ENCODE results near the gene COPZ1.

Gene COPZ1

DNA sequence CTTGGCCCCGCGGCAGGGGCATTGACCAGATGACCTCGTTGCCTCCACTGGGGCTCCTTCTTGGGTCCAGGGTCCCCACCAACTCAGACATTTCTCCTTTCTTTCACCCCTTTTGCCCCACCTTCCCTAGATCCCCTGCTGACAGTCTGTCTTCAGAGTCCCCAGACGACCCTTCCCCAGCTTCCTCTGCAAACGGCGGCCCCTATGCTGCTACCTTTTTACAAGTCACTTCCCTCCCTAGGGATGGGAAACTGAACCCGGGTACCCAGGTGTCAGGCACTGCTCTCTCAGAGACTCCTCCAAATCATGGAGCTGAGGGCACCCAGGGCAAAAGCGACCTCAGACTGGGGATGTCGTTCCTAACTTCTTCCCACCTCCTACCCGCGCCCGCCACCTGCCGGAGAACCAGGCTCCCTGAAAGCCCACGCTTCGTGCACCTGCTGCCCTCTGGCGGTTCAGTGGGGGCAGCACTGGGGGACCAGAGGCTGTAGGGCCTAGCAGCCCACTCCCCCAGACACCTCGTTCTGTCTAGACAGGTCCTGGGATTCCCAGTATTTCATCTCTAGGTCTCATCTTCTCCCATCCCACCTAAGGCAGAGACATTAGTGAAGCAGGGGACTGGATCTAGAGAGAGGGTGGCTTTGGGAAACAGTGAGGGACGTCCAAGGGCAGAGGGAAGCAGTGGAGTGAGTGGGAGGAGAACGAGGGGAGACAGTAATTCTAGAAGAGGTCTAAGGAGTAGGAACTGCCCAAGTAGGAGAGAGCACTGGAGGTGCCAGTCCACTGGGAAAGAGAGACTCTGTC lies 54.7 kb downstream of the COPZ1 start:
- DNase-seq: no peak

- no peak for DNase-seq
Measured at GRCh38 chr12:54381136-54381535, 56.2 kb downstream of the COPZ1 start.

DNA sequence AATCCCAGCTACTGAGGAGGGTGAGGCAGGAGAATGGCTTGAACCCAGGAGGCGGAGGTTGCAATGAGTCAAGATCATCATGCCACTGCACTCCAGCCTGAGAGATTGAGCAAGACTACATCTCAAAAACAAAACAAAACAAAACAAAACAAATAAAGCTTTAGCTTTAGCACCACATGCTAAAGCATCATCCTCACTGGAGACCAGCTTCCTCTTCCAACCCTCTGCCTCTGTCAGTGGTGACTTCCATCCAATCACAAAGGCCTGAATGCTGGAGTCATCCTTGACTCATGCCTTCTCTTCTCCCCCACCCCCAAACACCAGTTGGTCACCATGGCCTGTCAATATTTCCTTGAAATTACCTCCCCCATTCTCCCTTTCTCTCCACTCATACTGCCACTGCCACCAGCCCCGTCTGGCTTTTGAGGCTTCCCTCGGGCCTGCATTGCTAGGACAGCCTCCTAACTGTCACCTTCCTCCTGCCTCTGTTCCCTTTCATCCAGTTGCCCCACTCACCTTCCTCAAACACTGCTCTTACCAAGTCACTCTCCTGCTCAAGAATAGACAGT lies 58.2 kb downstream of the COPZ1 start:
- no peak for DNase-seq

DNA sequence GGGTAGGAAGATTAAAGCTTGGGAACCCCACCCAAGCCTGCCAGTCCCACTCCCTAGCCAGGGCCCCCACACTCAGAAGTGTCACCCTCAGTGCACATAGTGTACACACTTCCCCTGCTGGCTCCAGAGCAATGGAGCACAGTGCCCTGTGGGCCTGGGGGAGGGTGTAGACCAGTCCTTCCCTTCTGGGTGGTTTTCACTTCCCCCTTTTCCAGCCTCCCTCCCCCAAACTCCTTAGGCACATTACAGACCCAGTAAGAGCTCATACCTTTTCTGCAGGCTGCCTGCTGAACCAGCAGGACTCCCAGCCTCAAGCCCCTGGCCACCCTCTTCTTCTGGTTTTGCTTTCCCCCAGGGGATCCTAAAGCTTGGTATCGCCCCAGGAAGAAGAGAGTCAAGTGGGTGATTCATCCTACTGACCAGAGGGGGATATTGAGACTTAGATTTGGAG lies 59.7 kb downstream of the COPZ1 start, which contains the start of gene ZNF385A:
ZNF385A (minus strand) TSS at position 143 of the 451 bp plus-strand sequence. CDS start 219 bp downstream, outside the sequence.
- DNase-seq: no peak

- no peak for DNase-seq
Measured at GRCh38 chr12:54385251-54385914, 60.5 kb downstream of the COPZ1 start.

DNA sequence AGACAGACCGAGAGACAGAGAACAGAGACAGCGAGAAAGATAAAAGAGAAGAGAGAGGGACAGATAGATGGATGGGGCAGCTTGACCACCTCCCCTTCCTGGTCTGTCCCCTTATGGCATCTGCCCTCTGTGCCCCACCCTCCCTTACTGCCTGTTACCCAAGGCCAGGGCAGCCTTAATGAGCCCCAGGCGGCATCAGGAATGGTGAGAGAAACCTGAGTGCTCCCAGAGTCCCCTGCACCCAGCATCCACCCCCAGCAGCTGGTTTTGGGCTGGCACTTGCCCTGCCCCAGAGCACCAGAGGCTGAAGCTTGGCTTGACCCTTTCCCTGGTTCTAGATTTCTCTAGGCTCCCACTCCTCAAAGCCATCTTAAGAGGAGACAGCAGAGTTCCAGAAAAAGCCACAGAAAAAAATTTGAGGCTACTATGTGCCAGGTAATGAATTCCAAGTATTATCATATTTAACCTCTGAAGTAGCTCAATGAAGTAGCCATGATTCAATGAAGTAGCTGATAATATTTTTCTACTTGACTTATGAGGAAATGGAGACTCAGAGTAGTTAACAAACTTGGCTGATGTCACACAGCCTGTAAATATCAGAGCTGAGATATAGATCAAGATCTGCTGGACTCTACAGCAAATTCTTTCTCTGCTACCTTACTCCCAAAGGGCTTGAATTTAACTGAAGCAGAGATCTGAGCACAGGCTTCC lies 61.6 kb downstream of the COPZ1 start:
- DNase-seq: no peak

GRCh38 chr12:54387114-54387467 lies 62.2 kb downstream of the COPZ1 start:
- no peak for DNase-seq

GRCh38 chr12:54388237-54389133 lies 63.6 kb downstream of the COPZ1 start:
- DNase-seq: no peak

GRCh38 chr12:54389134-54389508 lies 64.2 kb downstream of the COPZ1 start:
- DNase-seq: no peak

DNA sequence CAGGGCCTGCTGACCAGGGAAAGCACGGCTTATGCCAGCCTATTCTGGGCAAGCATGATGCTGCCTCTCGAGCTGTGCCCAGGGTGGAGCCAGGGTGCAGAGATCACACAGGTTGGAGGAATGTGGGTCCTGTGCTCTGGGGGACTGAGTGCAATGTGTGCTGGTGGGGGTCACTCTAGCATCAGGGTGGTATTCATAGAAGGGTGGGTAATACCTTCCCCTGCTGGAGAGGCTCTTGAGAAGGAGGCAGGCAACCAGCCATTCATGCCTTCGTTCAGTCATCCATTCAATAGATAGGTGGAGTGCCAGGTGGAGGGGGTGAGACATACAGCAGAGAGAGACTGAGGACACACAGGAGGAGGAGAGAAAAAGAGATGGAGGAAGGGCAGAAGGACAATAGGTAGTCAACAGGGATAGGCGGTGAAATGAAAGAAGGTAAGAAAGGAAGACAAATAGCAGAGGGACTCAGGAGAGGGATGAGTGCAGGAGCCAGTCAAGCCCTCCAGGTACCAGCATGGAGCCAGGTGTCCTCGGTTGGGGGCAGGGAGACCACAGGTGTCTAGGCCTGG lies 64.8 kb downstream of the COPZ1 start:
- peak; percentile 37 for DNase-seq

DNA sequence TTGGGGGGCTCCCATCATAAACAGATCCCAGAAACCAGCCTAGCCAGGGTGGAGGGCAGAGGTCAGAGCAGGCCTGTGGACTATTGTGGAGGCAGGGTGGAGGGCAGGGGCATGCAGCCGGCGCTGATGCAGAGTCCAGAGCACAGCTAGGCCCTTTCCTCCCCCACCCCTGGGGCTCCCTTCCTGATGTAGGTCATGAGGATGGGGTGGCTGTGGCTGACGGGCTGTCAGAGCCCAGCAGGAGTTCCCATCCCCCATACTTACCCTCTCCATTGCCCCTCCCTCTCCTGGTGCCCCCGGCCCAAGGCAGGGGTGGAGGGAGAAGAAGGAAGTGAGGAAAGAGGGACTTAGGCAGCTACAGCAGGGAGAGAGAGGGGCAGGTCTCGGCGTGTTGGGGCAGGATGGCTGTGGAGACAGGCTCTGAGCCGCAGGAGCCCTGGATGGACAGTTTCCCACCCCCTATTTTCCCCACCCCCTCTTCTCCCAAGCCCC lies 65.3 kb downstream of the COPZ1 start:
- peak; percentile 13 for DNase-seq

DNA sequence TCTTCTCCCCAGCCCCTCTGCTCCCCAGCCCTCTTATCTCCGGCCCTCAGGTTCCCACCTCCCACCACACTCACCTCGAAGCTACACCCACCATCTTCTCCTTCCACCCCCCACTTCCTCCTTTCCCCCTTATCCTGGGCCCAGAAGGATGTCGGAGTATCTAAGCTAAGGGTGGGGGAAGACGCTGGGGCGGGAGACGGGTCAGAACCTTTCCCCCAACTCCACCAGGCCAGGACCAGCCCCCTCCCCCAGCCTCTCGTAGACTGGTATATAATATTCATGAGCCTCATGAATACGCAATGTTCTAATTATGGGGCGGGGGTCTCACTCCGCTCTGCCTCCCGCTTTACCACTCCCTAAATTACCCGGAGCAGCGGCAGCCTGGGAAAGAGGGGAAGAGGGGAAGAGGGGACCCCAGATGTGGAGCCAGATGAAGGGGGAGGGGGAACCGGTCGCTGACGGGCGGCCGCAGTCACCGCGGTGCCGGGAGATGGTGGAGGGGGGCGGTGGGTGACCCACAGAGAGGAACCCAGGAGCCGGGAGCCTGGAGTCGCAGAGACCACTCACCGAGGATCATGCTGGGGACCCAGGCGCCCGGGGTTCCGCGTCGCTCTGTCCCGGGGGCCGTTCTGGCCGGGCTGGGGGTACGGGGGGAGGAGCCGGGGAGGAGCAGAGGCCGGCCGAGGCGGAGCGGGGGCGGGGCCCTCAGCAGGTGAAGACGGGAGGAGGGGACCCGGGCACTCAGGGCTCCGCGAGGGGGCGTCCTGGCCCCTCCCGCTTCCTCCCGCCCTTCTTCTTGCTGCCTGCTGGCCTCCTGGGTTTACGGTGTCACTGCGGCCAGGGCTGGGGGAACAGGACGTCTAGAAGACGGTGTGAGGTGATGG lies 66.0 kb downstream of the COPZ1 start:
- peak; percentile 15 for DNase-seq

DNA sequence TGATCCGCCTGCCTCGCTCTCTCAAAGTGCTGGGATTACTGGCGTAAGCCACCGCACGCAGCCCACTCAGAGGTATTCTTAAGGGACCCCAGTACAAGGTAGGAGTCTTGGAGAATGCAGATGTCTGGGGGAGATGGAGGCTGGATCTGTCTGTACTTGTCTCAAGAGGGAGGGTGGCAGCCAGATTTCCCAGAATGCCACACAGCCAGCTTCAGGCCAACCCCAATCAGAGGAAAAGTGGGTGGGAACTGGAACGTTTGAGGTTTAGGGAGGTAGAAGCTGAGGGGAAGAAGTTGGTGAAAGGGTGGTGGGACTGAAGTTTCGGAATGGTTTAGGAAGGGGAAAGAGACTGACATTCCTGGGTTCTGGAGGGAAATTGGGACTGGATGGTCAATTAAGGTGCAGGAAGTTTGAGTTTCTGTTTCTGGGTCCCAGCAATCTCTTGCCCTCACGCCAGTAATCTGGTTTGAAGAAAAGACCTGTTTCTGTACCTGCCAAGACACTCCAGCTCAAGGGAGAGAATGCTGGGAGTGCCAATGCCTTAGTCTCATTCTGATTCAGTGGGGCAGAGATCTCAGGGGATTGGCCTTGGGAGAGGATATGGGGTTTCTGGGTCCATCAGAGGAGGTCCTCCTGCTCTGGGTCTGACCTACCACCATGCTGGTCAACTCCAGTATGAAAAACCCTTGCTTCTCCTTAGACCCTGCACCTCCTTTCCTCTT lies 67.7 kb downstream of the COPZ1 start:
- no peak for DNase-seq

GRCh38 chr12:54393207-54393609 lies 68.3 kb downstream of the COPZ1 start:
- no peak for DNase-seq

- no peak for DNase-seq
Measured at GRCh38 chr12:54393743-54394142, 68.8 kb downstream of the COPZ1 start.

- DNase-seq: peak; percentile 22
Measured at GRCh38 chr12:54394281-54394719, 69.4 kb downstream of the COPZ1 start.

- DNase-seq: no peak
Measured at GRCh38 chr12:54394986-54395385, 70.1 kb downstream of the COPZ1 start.

GRCh38 chr12:54395545-54395944 lies 70.6 kb downstream of the COPZ1 start:
- no peak for DNase-seq

- no peak for DNase-seq
Measured at GRCh38 chr12:54397157-54397556, 72.2 kb downstream of the COPZ1 start.

DNA sequence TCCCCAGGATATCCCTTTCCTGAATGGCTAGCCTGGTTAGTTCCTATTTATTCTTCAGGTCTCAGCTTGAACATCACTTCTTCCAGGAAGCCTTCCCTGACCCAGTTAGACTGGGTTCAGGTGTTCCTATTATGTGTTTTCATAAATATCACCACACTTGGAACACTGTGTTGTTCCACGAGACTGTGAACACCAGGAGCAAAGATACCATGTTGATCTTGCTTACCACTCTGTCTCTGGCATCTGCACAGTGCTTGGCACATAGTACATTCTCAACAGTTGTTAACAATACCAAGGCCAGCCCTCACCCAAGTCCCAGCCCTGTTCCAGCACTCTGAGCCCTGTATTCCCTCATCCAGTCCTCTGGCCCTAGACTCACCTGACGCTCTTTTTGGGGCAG lies 73.3 kb downstream of the COPZ1 start:
- DNase-seq: no peak

Data from DMS79 treated with DMSO at 0.1 percent for 48 hours (cell line).